OCI-LY7 (cell line): ENCODE measurements around the gene UBD. TPM values are rescaled to one million over a fixed set of nuclear protein-coding genes. Genes with fewer than 3 reads are reported as not detected.

Source experiments
- BruUV-seq: library from RNA; stranded (reverse); fragments of 400-500 nt; replicated peaks from 2 replicates; lab custom pipeline; 2021; lab: Mats Ljungman, UMichigan
- CTCF ChIA-PET: fragments of 300-600 bp; sonication (Branson Sonifier 250); formaldehyde crosslinking; loops from one replicate; lab custom pipeline; 2022; ENCODE audit warnings: antibody characterized with exemption; ENCODE audit not compliant: unreplicated experiment; lab: Charles Lee
- POLR2A ChIA-PET: fragments of 300-600 bp; sonication (Branson Sonifier 250); formaldehyde crosslinking; loops from one replicate; lab custom pipeline; 2022; ENCODE audit warnings: antibody characterized with exemption; lab: Charles Lee
- DNase-seq: peaks from one replicate; pipeline ENCODE4 v3.0.0-alpha.2; 2015; ENCODE audit warnings: low spot score
- H2AFZ ChIP-seq: fragments of 200-600 bp; sonication (generic), shearing (Covaris generic); 2 replicates; pipeline ENCODE4 v1.6.1; 2014; ENCODE audit warnings: mild to moderate bottlenecking, antibody characterized with exemption, low read length, moderate library complexity
- H3K27ac ChIP-seq: fragments of 200-600 bp; sonication (generic); 2 replicates; pipeline ENCODE4 v1.5.1; 2014; ENCODE audit warnings: mixed run types, low read depth, mild to moderate bottlenecking, moderate library complexity, low read length, inconsistent platforms; ENCODE audit not compliant: poor library complexity, severe bottlenecking
- H3K36me3 ChIP-seq: fragments of 200-600 bp; sonication (generic); 2 replicates; pipeline ENCODE4 v1.6.1; 2014; ENCODE audit warnings: mild to moderate bottlenecking, antibody characterized with exemption, low read length, moderate library complexity, mixed read lengths; ENCODE audit not compliant: insufficient read depth
- H3K4me1 ChIP-seq: fragments of 200-600 bp; sonication (generic); 2 replicates; pipeline ENCODE4 v1.5.1; 2014; ENCODE audit warnings: mild to moderate bottlenecking, low read length; ENCODE audit not compliant: insufficient read depth, poor library complexity, severe bottlenecking
- H3K4me2 ChIP-seq: fragments of 200-600 bp; sonication (generic); 2 replicates; pipeline ENCODE4 v1.6.1; 2014; ENCODE audit warnings: mild to moderate bottlenecking, low read length
- H3K4me3 ChIP-seq: fragments of 200-600 bp; sonication (generic); 2 replicates; pipeline ENCODE4 v1.5.1; 2014; ENCODE audit warnings: mild to moderate bottlenecking, low read depth, low read length; ENCODE audit not compliant: poor library complexity, severe bottlenecking
- H3K79me2 ChIP-seq: fragments of 200-600 bp; sonication (generic); 2 replicates; pipeline ENCODE4 v1.6.1; 2016; ENCODE audit warnings: low read depth, mild to moderate bottlenecking, low read length, moderate library complexity, mixed read lengths; ENCODE audit not compliant: insufficient read depth
- H3K9me2 ChIP-seq: fragments of 200-600 bp; sonication (generic); 2 replicates; pipeline ENCODE4 v1.6.1; 2016; ENCODE audit warnings: mild to moderate bottlenecking, low read length, mixed read lengths; ENCODE audit not compliant: insufficient read depth
- H3K9me3 ChIP-seq: fragments of 200-600 bp; sonication (generic); 2 replicates; pipeline ENCODE4 v1.6.1; 2014; ENCODE audit warnings: mild to moderate bottlenecking, mixed run types, low read length, mixed read lengths
- H4K20me1 ChIP-seq: fragments of 200-600 bp; sonication (generic); 2 replicates; pipeline ENCODE4 v1.6.1; 2014; ENCODE audit warnings: mild to moderate bottlenecking, antibody characterized with exemption, low read length, moderate library complexity, mixed read lengths; ENCODE audit not compliant: insufficient read depth
- EZH2phosphoT487 ChIP-seq: fragments of 200-600 bp; sonication (generic); IDR thresholded peaks from 2 replicates; pipeline ENCODE4 v1.6.1; 2018; ENCODE audit warnings: low read depth, borderline replicate concordance, mild to moderate bottlenecking, mixed run types, antibody characterized with exemption, low read length, moderate library complexity, mixed read lengths
- intact Hi-C: fragments of 100-400 bp; cut with micrococcal nuclease; formaldehyde crosslinking; loops from one replicate; pipeline ENCODE4 v1.10.0; 2022; ENCODE audit not compliant: unreplicated experiment
- total RNA-seq, 2 experiments: library from RNA; depleted of rRNA in 1 of 2; stranded (reverse); fragments of >200 nt in 1 of 2; shearing (Covaris generic) in 1 of 2; gene quantifications; 2 replicates each; pipeline ENCODE4 v1.2.3, GENCODE V29; 2014 to 2022
- TF ChIP-seq, protein P1 (sequence below): fragments of 200-600 bp; sonication (generic); conservative IDR thresholded peaks from 2 replicates; pipeline ENCODE4 v1.5.1; 2014; ENCODE audit warnings: mild to moderate bottlenecking, antibody characterized with exemption, low read length, moderate library complexity, mixed read lengths

The UBD gene
- total RNA-seq, 2 experiments from 2014 or later, result not detected

DNA sequence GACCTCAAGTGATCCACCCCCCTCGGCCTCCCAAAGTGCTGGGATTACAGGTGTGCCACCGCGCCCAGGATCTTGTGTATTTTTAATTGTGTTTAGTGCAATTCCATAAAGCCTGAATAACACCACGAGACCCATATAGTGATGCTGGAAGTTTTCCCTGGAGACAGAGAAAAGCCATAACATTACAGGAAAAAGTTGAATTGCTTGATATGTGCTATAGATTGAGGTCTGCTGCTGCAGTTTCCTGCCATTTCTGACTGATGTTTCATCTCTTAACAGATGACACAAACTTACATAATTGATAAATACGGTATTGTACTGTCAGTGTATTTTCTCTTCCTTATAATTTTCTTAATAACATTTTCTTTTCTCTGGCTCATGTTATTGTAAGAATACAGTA, 7.3 kb upstream of the UBD start:
- Histone ChIP-seq H3K4me2 (no peak overlapping the region), H3K4me1 (peaks cover 5% of the 10 kb centered on the region), H3K36me3 (no peaks in the 10 kb centered on the region), H3K79me2 (no peaks in the 10 kb centered on the region), H4K20me1 (no peaks in the 10 kb centered on the region), H3K27ac (no peak overlapping the region), H3K9me3 (no peaks in the 10 kb centered on the region), H2AFZ (no peak overlapping the region), H3K4me3 (no peak overlapping the region), H3K9me2 (no peaks in the 10 kb centered on the region)
- no peak for DNase-seq
- TF ChIP-seq, protein P1, sequence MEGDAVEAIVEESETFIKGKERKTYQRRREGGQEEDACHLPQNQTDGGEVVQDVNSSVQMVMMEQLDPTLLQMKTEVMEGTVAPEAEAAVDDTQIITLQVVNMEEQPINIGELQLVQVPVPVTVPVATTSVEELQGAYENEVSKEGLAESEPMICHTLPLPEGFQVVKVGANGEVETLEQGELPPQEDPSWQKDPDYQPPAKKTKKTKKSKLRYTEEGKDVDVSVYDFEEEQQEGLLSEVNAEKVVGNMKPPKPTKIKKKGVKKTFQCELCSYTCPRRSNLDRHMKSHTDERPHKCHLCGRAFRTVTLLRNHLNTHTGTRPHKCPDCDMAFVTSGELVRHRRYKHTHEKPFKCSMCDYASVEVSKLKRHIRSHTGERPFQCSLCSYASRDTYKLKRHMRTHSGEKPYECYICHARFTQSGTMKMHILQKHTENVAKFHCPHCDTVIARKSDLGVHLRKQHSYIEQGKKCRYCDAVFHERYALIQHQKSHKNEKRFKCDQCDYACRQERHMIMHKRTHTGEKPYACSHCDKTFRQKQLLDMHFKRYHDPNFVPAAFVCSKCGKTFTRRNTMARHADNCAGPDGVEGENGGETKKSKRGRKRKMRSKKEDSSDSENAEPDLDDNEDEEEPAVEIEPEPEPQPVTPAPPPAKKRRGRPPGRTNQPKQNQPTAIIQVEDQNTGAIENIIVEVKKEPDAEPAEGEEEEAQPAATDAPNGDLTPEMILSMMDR, result no peak
- TF ChIP-seq EZH2phosphoT487, result no peak
- CTCF ChIA-PET, result no interaction called here
- POLR2A ChIA-PET, result no interaction called here
- BruUV-seq, result no TSS peak
- intact Hi-C loops, result no loop called here

DNA sequence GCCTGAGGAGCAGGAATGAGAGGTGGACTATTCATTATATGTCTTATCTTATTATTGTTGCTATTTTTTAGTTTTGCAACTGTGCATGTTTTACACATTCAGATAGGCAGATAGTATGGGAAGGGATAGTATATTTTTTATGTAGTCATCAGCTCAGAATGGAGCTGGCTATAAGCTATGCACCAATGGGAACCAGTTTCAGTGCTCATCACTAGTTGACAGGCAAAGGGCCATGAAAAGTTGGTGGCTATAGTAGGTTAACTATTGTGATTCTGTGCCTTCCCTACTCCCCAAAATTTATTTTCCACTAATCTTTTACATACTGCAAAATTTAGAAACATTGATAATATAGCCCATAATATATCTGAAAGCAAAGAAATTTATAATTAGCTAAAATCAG, 5.3 kb upstream of the UBD start:
- Histone ChIP-seq H3K9me3 (no peaks in the 10 kb centered on the region), H3K36me3 (no peaks in the 10 kb centered on the region), H2AFZ (no peak overlapping the region), H3K79me2 (no peaks in the 10 kb centered on the region), H3K4me3 (no peak overlapping the region), H3K4me2 (no peak overlapping the region), H4K20me1 (no peaks in the 10 kb centered on the region), H3K9me2 (no peaks in the 10 kb centered on the region), H3K4me1 (peaks cover 5% of the 10 kb centered on the region), H3K27ac (no peak overlapping the region)
- ChIA-PET POLR2A (no interaction called here), CTCF (no interaction called here)
- DNase-seq, result no peak
- BruUV-seq, result no TSS peak
- no peak for TF ChIP-seq EZH2phosphoT487
- TF ChIP-seq, protein P1, result no peak
- intact Hi-C loops, result no loop called here

DNA sequence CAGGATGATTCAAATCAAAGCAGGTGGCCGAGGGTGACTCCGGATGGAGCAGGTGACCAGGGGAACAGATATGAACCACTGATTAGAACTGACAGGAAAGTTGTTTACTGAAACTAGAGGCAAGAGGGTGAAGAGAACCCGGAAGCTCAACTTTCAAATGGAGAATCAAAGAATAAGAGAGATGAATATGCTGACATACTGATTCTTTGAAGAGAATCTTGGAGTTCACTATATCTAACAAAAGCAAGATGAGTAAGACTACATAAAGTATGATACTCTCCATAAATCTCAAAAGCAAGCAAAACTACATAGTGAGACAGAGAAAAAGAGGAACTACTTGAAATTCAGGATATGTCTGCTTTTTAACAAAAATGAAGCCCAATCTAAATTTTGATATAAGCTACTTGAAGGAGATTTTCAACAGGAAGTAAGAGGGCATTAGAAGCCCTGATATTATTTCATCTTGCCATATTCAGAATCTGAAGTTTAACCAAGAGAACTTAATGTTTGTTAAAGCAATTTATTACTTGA, 4.0 kb upstream of the UBD start:
- Histone ChIP-seq H3K4me1 (peaks cover 5% of the 10 kb centered on the region), H3K9me2 (no peaks in the 10 kb centered on the region), H3K4me3 (no peak overlapping the region), H3K4me2 (no peak overlapping the region), H4K20me1 (no peaks in the 10 kb centered on the region), H2AFZ (peak overlapping the region; percentile 48), H3K36me3 (no peaks in the 10 kb centered on the region), H3K79me2 (no peaks in the 10 kb centered on the region), H3K27ac (no peak overlapping the region), H3K9me3 (no peaks in the 10 kb centered on the region)
- intact Hi-C loops, result no loop called here
- CTCF ChIA-PET, result no interaction called here
- POLR2A ChIA-PET, result interaction anchor here (1.4 kb wide), 1 partner anchor 19 kb away, joined by 4 read pairs; no protein-coding TSS in a partner anchor
- TF ChIP-seq EZH2phosphoT487, result no peak
- no TSS peak for BruUV-seq
- no peak for DNase-seq
